Tibial artery (tissue), 4 donors: Measurements from ENCODE around the gene DYRK4.
"Not testable (repeated sequence)": the region's sequence is repeated elsewhere in the genome, so short reads cannot be mapped to it uniquely, and the experiment has no call there.

ENCODE experiments used
- DNase-seq, 2 donors: peaks; one replicate each; pipeline ENCODE4 v3.0.0-alpha.2; 2019
- H3K27ac ChIP-seq, 2 donors: fragments of 200-600 bp; sonication (generic) in 1 of 2; 1 replicate in 1 of 2; 2 replicates in 1 of 2; pipeline ENCODE4 v1.5.1; 2018 to 2019; ENCODE audit warnings: mild to moderate bottlenecking in 1 of 2
- H3K27me3 ChIP-seq, 2 donors: fragments of 200-600 bp; sonication (generic) in 1 of 2; one replicate each; pipeline versions ENCODE4 v1.5.1 to v1.6.0; 2016 to 2019
- H3K36me3 ChIP-seq, 3 donors: fragments of 200-600 bp; sonication (generic) in 2 of 3; one replicate each; pipeline ENCODE4 v1.5.1; 2016 to 2019; ENCODE audit warnings: mild to moderate bottlenecking in 2 of 3
- H3K4me1 ChIP-seq, 4 donors: fragments of 200-600 bp; sonication (generic) in 2 of 4; 1 replicate in 3 of 4; 2 replicates in 1 of 4; pipeline ENCODE4 v1.5.1; 2016 to 2019
- H3K4me3 ChIP-seq, 2 donors: fragments of 200-600 bp; sonication (generic) in 1 of 2; 1 replicate in 1 of 2; 2 replicates in 1 of 2; pipeline ENCODE4 v1.5.1; 2018 to 2019; ENCODE audit warnings: mild to moderate bottlenecking in 2 of 2
- H3K9me3 ChIP-seq, 3 donors: fragments of 200-600 bp; sonication (generic) in 1 of 3; one replicate each; pipeline ENCODE4 v1.5.1; 2016 to 2019
- CTCF ChIP-seq, 2 experiments: fragments of 200-600 bp in 1 of 2; fragments of 450-650 bp in 1 of 2; IDR thresholded peaks; one replicate each; pipeline ENCODE4 v1.5.1; 2017 to 2019; ENCODE audit warnings: antibody characterized with exemption in 2 of 2, mild to moderate bottlenecking in 1 of 2, moderate library complexity in 1 of 2
- intact Hi-C: fragments of 100-400 bp; cut with DNase I; formaldehyde crosslinking; loops from one replicate; pipeline ENCODE4 v1.15.0; 2023; ENCODE audit warnings: low total_unique reads

The DYRK4 gene

GRCh38 chr12:4562034-4562657 is at the start of gene DYRK4:
Gene DYRK4 (plus strand): TSS chr12:4562208. CDS start chr12:4562246, 38 bp downstream.
- Histone ChIP-seq H3K36me3 (no peaks in the 10 kb centered on the region), H3K27ac (no peak within 1 kb of the TSS), H3K4me3 (peak within 1 kb of the TSS; percentile 27 to 39), H3K27me3 (no peaks in the 10 kb centered on the region), H3K4me1 (peaks cover 0 to 13% (median 8%) of the 10 kb centered on the region in 4 donors), H3K9me3 (no peaks in the 10 kb centered on the region)
- intact Hi-C loops, result no loop called here
- peak; percentile 75 to 80 for DNase-seq
- TF ChIP-seq CTCF (IDR thresholded peaks at IDR 0.05), result no peak

- intact Hi-C loops, result no loop called here
- no peak for DNase-seq
- Histone ChIP-seq H3K4me1 (no peaks in the 10 kb centered on the region), H3K9me3 (no peaks in the 10 kb centered on the region), H3K36me3 (peaks cover 8 to 47% (median 36%) of the 10 kb centered on the region in 3 donors), H3K4me3 (no peak overlapping the region), H3K27ac (no peak overlapping the region), H3K27me3 (no peaks in the 10 kb centered on the region)
- TF ChIP-seq CTCF (IDR thresholded peaks at IDR 0.05), result no peak
Observed at GRCh38 chr12:4518106-4518728, 43.8 kb upstream of the DYRK4 start.

GRCh38 chr12:4523443-4523842 is 38.6 kb upstream of the DYRK4 start:
- H3K4me1 ChIP-seq, H3K27me3 ChIP-seq, H3K4me3 ChIP-seq, H3K27ac ChIP-seq, H3K9me3 ChIP-seq, intact Hi-C loops, DNase-seq: not testable (repeated sequence)
- peaks cover 14 to 65% (median 56%) of the 10 kb centered on the region in 3 donors for H3K36me3 ChIP-seq

- H3K27me3 ChIP-seq, result no peaks in the 10 kb centered on the region
- H3K4me1 ChIP-seq, result no peaks in the 10 kb centered on the region
Observed at GRCh38 chr12:4526923-4527546, 35.0 kb upstream of the DYRK4 start.

GRCh38 chr12:4530160-4530559 is 31.8 kb upstream of the DYRK4 start:
- Histone ChIP-seq H3K27ac (no peak overlapping the region), H3K4me3 (no peak overlapping the region), H3K4me1 (no peaks in the 10 kb centered on the region), H3K27me3 (no peaks in the 10 kb centered on the region), H3K36me3 (peaks cover 12 to 69% (median 42%) of the 10 kb centered on the region in 3 donors), H3K9me3 (no peaks in the 10 kb centered on the region)
- TF ChIP-seq CTCF (IDR thresholded peaks at IDR 0.05), result no peak
- intact Hi-C loops, result loop anchor here (10.0 kb wide), 2 partner anchors 115 to 225 kb away; partner anchors contain the start of genes AKAP3 and NDUFA9
- DNase-seq, result no peak

More at GRCh38 chr12:4526923-4527546, 35.0 kb upstream of the DYRK4 start:
- no peaks in the 10 kb centered on the region for H3K9me3 ChIP-seq
- DNase-seq, result no peak
- H3K4me3 ChIP-seq, result no peak overlapping the region
- no peak overlapping the region for H3K27ac ChIP-seq
- peaks cover 6 to 75% (median 48%) of the 10 kb centered on the region in 3 donors for H3K36me3 ChIP-seq
- intact Hi-C loops, result no loop called here
- peak; percentile 28 to 55 for TF ChIP-seq CTCF (IDR thresholded peaks at IDR 0.05)
